ENCODE measurements around the gene CPE. TPM values are rescaled to one million over a fixed set of nuclear protein-coding genes. Genes with fewer than 3 reads are reported as not detected.

CPE gene
- polyA plus RNA-seq, 3 donors = 38.2 to 71.2 (median 54.2) TPM

DNA sequence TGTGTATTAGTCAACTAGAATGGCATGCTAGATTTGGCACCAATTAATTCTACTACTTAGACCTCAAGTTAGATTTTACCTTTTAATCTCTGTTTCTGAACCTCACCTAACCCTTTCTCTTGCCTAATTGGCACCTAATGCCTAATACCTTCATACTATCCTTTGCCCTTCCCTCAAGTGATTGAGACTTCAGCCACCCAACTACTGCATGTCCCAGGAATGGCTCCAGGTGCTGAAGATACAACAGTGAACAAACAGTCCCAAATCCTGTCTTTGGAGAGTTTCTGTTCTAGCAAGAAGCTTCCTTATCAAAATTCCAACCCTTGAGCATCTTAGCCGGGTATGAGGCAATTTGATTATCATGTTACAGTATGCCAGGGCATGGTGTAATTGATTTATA lies 139.9 kb downstream of the CPE start:
- H3K27ac ChIP-seq (ENCODE audit: low read depth, low read length) = no peak overlapping the region
- WGBS, 3 donors = 74 to 95% (median 78%) methylated on average over 1 of the region's 1 CpG

DNA sequence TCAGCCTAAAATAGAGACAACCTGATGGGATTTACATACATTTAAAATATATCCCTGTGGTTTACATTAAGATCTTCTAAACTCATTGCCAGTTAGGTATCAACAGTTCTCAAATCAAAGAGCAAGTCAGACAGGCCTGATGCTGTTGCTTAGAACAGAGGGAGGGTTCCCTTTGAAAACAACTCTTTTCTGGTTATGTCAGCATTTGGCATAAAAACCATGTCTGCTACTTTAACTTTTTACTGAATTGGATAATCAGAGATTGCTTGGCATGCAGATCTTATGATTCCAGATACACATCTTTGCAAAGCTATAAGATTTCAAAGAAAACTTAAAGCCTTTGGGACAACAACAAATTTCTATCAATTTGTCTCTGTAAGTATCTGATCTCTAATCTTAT lies 140.8 kb downstream of the CPE start:
- H3K27ac ChIP-seq (ENCODE audit: low read depth, low read length) = no peak overlapping the region

- 68 to 77% (median 69%) methylated on average over 4 of the region's 4 CpGs for WGBS, 3 donors
- H3K27ac ChIP-seq (ENCODE audit: low read depth, low read length) = no peak overlapping the region
Observed at GRCh38 chr4:165520086-165520485, 141.3 kb downstream of the CPE start.

DNA sequence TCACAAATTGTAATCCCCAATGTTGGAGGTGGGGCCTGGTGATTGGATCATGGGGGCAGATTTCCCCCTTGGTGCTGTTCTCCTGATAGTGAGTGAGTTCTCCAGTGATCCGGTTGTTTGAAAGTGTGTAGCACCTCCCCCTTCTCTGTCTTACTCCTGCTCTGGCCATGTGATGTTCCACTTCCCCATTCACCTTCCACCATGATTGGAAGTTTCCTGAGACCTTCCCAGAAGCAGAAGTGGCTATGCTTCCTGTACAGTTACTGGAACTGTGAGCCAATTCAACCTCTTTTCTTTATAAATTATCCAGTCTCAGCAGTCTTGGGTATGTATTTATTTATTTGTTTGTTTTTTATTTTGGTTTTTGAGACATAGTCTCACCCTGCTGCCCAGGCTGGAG lies 143.2 kb downstream of the CPE start:
- no peak overlapping the region for H3K27ac ChIP-seq (ENCODE audit: low read depth, low read length)
- 75 to 80% (median 77%) methylated on average over 1 of the region's 1 CpG for WGBS, 3 donors

DNA sequence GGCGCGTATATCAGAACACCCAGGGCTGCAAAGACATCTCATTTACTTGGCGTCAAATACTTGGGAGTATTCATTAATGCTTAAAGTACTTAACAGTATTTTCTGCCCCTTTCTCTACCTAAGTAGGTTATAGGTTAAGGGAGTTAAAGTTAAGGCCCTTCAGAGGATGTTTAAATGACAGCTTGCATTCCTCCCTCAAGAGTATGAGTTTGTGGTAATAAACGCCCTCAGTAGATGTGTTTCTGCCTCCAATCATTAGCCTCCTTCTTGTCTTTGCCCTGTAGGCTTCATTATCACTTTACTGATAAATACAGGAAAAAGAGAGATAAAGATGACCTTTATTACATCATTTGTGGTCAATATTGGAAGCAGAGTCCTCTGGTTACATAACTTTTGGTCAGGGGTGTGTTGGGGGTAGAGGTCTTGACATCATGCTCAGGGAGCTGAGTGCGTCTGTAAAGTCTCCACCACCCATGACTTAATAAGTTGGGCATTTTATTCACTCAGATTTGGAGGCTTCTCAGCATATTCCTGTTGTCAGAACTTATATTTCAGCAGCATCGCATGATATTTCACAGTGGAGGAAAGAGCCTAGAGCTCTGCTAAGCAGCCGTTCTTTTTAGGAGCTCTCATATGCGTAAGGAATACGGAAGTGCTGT lies 145.9 kb downstream of the CPE start:
- WGBS, 3 donors = 77 to 86% (median 79%) methylated on average over 9 of the region's 9 CpGs
- no peak overlapping the region for H3K27ac ChIP-seq (ENCODE audit: low read depth, low read length)

DNA sequence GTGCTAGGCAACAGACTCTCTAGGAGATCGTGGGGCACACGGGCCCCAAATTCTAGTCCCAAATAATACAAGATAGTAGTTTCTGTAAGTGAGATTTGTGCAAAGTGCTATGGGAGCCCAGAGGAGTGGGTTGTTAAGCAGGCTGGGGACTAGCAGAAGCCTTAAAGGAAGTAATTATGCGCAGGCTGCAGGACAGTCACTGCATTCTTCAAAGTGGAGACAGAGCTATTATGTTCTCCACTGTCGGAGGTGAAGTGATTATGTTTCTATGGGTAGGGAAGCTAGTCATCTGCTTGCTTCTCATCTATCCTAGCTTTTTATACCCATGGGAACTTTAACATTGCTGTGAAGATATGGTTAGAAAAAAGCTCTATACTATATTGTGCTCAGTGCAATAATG lies 154.2 kb downstream of the CPE start:
- 80 to 91% (median 90%) methylated on average over 4 of the region's 4 CpGs for WGBS, 3 donors
- no peak overlapping the region for H3K27ac ChIP-seq (ENCODE audit: low read depth, low read length)

DNA sequence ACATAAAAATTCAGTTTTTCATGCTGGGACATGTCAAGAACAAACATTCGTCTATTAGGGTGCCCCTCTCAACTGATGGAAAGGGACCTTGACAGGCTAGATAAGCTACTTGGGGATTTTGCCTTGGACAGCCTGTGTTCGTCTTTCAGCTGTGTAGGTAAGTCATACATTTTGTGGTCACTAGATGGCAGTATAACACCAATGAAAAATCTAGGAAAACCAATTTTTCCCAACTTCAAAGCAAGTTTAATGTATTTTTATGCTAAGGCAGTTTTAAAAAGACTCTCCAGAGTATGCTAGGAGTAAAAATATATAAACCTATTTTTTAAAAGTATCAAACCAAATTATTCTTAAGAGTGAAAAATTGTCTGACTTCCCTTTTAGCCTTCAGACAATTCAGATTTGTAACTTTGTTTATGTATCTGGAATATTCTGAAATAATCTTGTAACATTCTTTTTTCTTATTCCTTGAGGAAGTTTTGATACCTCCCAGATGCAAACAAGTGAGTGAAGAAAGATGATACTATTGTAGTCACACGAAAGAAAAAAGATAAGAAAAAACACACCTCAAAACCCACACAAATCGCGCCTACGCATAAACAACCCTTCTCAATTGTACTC lies 158.3 kb downstream of the CPE start:
- H3K27ac ChIP-seq (ENCODE audit: low read depth, low read length) = no peak overlapping the region
- 61 to 65% (median 62%) methylated on average over 6 of the region's 6 CpGs for WGBS, 3 donors

- 79 to 84% (median 80%) methylated on average over 3 of the region's 3 CpGs for WGBS, 3 donors
- H3K27ac ChIP-seq (ENCODE audit: low read depth, low read length) = no peak overlapping the region
Observed at GRCh38 chr4:165539801-165540200, 161.0 kb downstream of the CPE start.

- H3K27ac ChIP-seq (ENCODE audit: low read depth, low read length) = no peak overlapping the region
- 75 to 91% (median 89%) methylated on average over 9 of the region's 9 CpGs for WGBS, 3 donors
Observed at GRCh38 chr4:165540206-165540830, 161.5 kb downstream of the CPE start.

DNA sequence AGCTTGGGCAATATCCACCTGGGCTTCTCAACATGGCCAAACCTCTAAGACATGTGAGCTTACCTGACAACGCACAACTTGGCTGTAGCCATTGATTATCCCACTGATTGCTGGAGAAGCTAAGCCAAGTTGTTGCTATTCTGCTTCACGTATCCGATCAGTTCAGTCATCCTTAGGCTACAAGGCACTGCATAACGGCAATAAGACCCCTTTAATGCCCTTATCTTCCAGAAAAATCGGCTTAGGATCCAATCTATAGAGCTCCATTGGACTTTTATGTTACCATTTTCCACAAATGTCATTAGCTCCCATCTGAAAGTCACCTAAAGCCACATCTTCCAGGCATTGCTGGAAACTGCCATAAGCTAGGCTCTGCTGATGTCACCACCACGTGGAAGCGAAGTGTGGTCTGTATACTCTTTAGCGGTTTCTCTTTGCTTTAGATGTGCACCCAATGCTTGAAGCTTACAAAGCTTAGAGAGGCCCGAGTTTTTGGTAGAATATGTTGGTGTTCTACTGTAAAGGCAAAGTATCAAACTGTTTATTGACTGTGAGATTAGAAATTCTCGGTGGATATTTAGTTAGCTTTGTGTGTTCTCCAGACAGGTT lies 163.1 kb downstream of the CPE start:
- 87 to 96% (median 95%) methylated on average over 10 of the region's 10 CpGs for WGBS, 3 donors
- H3K27ac ChIP-seq (ENCODE audit: low read depth, low read length) = no peak overlapping the region

- WGBS, 3 donors = 46 to 59% (median 49%) methylated on average over 2 of the region's 2 CpGs
- no peak overlapping the region for H3K27ac ChIP-seq (ENCODE audit: low read depth, low read length)
Observed at GRCh38 chr4:165542476-165542875, 163.7 kb downstream of the CPE start.

Other genes with a start within 250 kb of the CPE start
- gene KLHL2, start 171.4 kb upstream of the CPE start, polyA plus RNA-seq = 10 to 100 TPM in 2 of 3 donors, 1 to 10 TPM in 1; 5.6 to 28.3 (median 17.1) TPM
- 10 to 100 TPM; 12.5 to 24.8 (median 14.8) TPM for gene MSMO1, start 51.3 kb upstream of the CPE start, polyA plus RNA-seq